GM23248 (cell line): ENCODE measurements around the gene CCL27. TPM values are rescaled to one million over a fixed set of nuclear protein-coding genes. Genes with fewer than 3 reads are reported as not detected.
A peak's percentile ranks its signal among the peaks of the same experiment; 100 is the strongest.

ENCODE experiments used
- DNase-seq: peaks from one replicate; pipeline ENCODE4 v3.0.0-alpha.2; 2015
- H2AFZ ChIP-seq: fragments of 200-600 bp; sonication (generic); 2 replicates; pipeline ENCODE4 v1.6.1; 2016; ENCODE audit warnings: antibody characterized with exemption
- H3F3A ChIP-seq: fragments of 200-600 bp; sonication (generic); 2 replicates; pipeline ENCODE4 v1.6.1; 2016; ENCODE audit warnings: mild to moderate bottlenecking, antibody characterized with exemption, mixed run types; ENCODE audit not compliant: insufficient read depth
- H3K27ac ChIP-seq: fragments of 200-600 bp; sonication (generic); 2 replicates; pipeline ENCODE4 v1.5.1; 2016; ENCODE audit warnings: mild to moderate bottlenecking
- H3K27me3 ChIP-seq: fragments of 200-600 bp; sonication (generic); replicated peaks from 2 replicates; pipeline ENCODE4 v1.6.1; 2016; ENCODE audit warnings: mild to moderate bottlenecking; ENCODE audit not compliant: insufficient read depth
- H3K36me3 ChIP-seq: fragments of 200-600 bp; sonication (generic); 2 replicates; pipeline ENCODE4 v1.6.1; 2016; ENCODE audit warnings: low read depth, mild to moderate bottlenecking
- H3K4me1 ChIP-seq: fragments of 200-600 bp; sonication (generic); 2 replicates; pipeline ENCODE4 v1.6.1; 2016; ENCODE audit warnings: mild to moderate bottlenecking; ENCODE audit not compliant: insufficient read depth
- H3K4me2 ChIP-seq: fragments of 200-600 bp; sonication (generic); one replicate; pipeline ENCODE4 v1.6.1; 2016; ENCODE audit warnings: mild to moderate bottlenecking; ENCODE audit not compliant: unreplicated experiment
- H3K4me3 ChIP-seq: fragments of 200-600 bp; sonication (generic); 2 replicates; pipeline ENCODE4 v1.5.1; 2016; ENCODE audit warnings: mild to moderate bottlenecking
- H3K79me2 ChIP-seq: fragments of 200-600 bp; sonication (generic); 2 replicates; pipeline ENCODE4 v1.6.1; 2016; ENCODE audit warnings: mild to moderate bottlenecking; ENCODE audit not compliant: insufficient read depth
- H3K9ac ChIP-seq: fragments of 200-600 bp; sonication (generic); 2 replicates; pipeline ENCODE4 v1.6.1; 2016; ENCODE audit warnings: mild to moderate bottlenecking
- H3K9me2 ChIP-seq: fragments of 200-600 bp; sonication (generic); 2 replicates; pipeline ENCODE4 v1.6.1; 2016; ENCODE audit warnings: mixed run types, mild to moderate bottlenecking, moderate library complexity; ENCODE audit not compliant: insufficient read depth
- H3K9me3 ChIP-seq: fragments of 200-600 bp; sonication (generic); one replicate; pipeline ENCODE4 v1.6.1; 2017; ENCODE audit warnings: low read depth
- H4K20me1 ChIP-seq: fragments of 200-600 bp; sonication (generic); 2 replicates; pipeline ENCODE4 v1.6.0; 2016; ENCODE audit not compliant: insufficient read depth
- EZH2 ChIP-seq: fragments of 200-600 bp; sonication (generic); IDR thresholded peaks from 2 replicates; pipeline ENCODE4 v1.6.1; 2018; ENCODE audit warnings: antibody characterized with exemption, mild to moderate bottlenecking; ENCODE audit not compliant: insufficient read depth, poor library complexity, severe bottlenecking
- EZH2phosphoT487 ChIP-seq: fragments of 200-600 bp; sonication (generic); IDR thresholded peaks from 2 replicates; pipeline ENCODE4 v1.6.1; 2018; ENCODE audit warnings: antibody characterized with exemption, moderate library complexity, mild to moderate bottlenecking, low read depth; ENCODE audit not compliant: insufficient read depth
- WGBS, 2 experiments: methylation state at CpG; one replicate each; pipeline ENCODE4 v1.1.6; 2015 to 2017; ENCODE audit warnings: low lambda C conversion rate in 2 of 2, low coverage in 1 of 2; ENCODE audit errors: missing lambda C conversion rate in 2 of 2; 5-methylcytosine and 5-hydroxymethylcytosine counted together
- in situ Hi-C: fragments of 300-500 bp; cut with MboI; formaldehyde crosslinking; loops from 2 replicates; pipeline ENCODE4 v1.15.0; 2020
- polyA plus RNA-seq: library from polyadenylated mRNA; unstranded; fragments of >200 nt; fragmentation: Nextera tagmentation; extraction: Ambion mirVana; gene quantifications from 2 replicates; pipeline ENCODE4 v1.2.1, GENCODE V29; 2016
- total RNA-seq: library from RNA; depleted of rRNA; stranded (reverse); fragments of >200 nt; shearing (Covaris generic); gene quantifications from 2 replicates; pipeline ENCODE4 v1.2.3, GENCODE V29; 2014

CCL27 gene
- total and polyA plus RNA-seq, 2 experiments from 2014 or later: 0.50 TPM; not detected in 1

- no peak for TF ChIP-seq EZH2
- TF ChIP-seq EZH2phosphoT487: no peak
- Histone ChIP-seq H3K4me2 (peak overlapping the region; percentile 93), H3K9me2 (no peaks in the 10 kb centered on the region), H3K27me3 (no peaks in the 10 kb centered on the region), H3K9ac (peak overlapping the region; percentile 93), H3F3A (peaks cover 15% of the 10 kb centered on the region; the same call in 1 of the 2 replicates), H3K4me1 (peaks cover 7% of the 10 kb centered on the region; the same call in 1 of the 2 replicates), H2AFZ (peak overlapping the region; percentile 91), H3K79me2 (peaks cover 25% of the 10 kb centered on the region), H4K20me1 (no peaks in the 10 kb centered on the region), H3K27ac (peak overlapping the region; percentile 95), H3K36me3 (no peaks in the 10 kb centered on the region), H3K4me3 (peak overlapping the region; percentile 93), H3K9me3 (no peaks in the 10 kb centered on the region)
- peak; percentile 98 for DNase-seq
- in situ Hi-C loops: no loop called here
- WGBS, 2 experiments: 1 to 3% methylated on average over 28 to 55 of the region's 55 CpGs
Measured at GRCh38 chr9:34665381-34666250, 3.2 kb upstream of the CCL27 start.

- H3K36me3 ChIP-seq: no peaks in the 10 kb centered on the region
- TF ChIP-seq EZH2 (no peak), EZH2phosphoT487 (no peak)
- 0 to 1% methylated on average over 18 to 23 of the region's 26 CpGs for WGBS, 2 experiments
- no peaks in the 10 kb centered on the region for H3K9me2 ChIP-seq
- peak overlapping the region; percentile 78 for H3K4me2 ChIP-seq
- peak overlapping the region; percentile 85 for H2AFZ ChIP-seq
- H3K4me3 ChIP-seq: peak overlapping the region; percentile 70
- DNase-seq: no peak
- H3K9me3 ChIP-seq: no peaks in the 10 kb centered on the region
- in situ Hi-C loops: no loop called here
- no peaks in the 10 kb centered on the region for H4K20me1 ChIP-seq
- H3K4me1 ChIP-seq: peaks cover 7% of the 10 kb centered on the region; the same call in 1 of the 2 replicates
- H3K9ac ChIP-seq: peak overlapping the region; percentile 93
- H3K27ac ChIP-seq: peak overlapping the region; percentile 70
- H3K79me2 ChIP-seq: peaks cover 25% of the 10 kb centered on the region
- H3F3A ChIP-seq: peaks cover 15% of the 10 kb centered on the region; the same call in 1 of the 2 replicates
- H3K27me3 ChIP-seq: no peaks in the 10 kb centered on the region
Measured at GRCh38 chr9:34665067-34665380, 2.6 kb upstream of the CCL27 start.

- peak overlapping the region; percentile 85 for H2AFZ ChIP-seq
- H3K79me2 ChIP-seq: peaks cover 25% of the 10 kb centered on the region
- DNase-seq: peak; percentile 90
- H3K9me3 ChIP-seq: no peaks in the 10 kb centered on the region
- peak overlapping the region; percentile 78 for H3K4me2 ChIP-seq
- no peaks in the 10 kb centered on the region for H3K36me3 ChIP-seq
- peak overlapping the region; percentile 93 for H3K9ac ChIP-seq
- no peak for TF ChIP-seq EZH2phosphoT487
- no peak for TF ChIP-seq EZH2
- no peaks in the 10 kb centered on the region for H3K9me2 ChIP-seq
- H3K4me3 ChIP-seq: peak overlapping the region; percentile 70
- H3K4me1 ChIP-seq: peaks cover 7% of the 10 kb centered on the region; the same call in 1 of the 2 replicates
- peak overlapping the region; percentile 70 for H3K27ac ChIP-seq
- H3F3A ChIP-seq: peaks cover 15% of the 10 kb centered on the region; the same call in 1 of the 2 replicates
- 2% methylated on average over 18 of the region's 18 CpGs for WGBS, 2 experiments
- no peaks in the 10 kb centered on the region for H4K20me1 ChIP-seq
- no peaks in the 10 kb centered on the region for H3K27me3 ChIP-seq
- in situ Hi-C loops: no loop called here
Measured at GRCh38 chr9:34664281-34665066, 2.0 kb upstream of the CCL27 start.

GRCh38 chr9:34663303-34663605 is 797 bp upstream of the CCL27 start:
- H3K4me3 ChIP-seq: no peak overlapping the region
- no peaks in the 10 kb centered on the region for H4K20me1 ChIP-seq
- TF ChIP-seq EZH2 (no peak), EZH2phosphoT487 (no peak)
- peaks cover 15% of the 10 kb centered on the region; the same call in 1 of the 2 replicates for H3F3A ChIP-seq
- peaks cover 23% of the 10 kb centered on the region for H3K79me2 ChIP-seq
- DNase-seq: no peak
- H3K9me2 ChIP-seq: no peaks in the 10 kb centered on the region
- H2AFZ ChIP-seq: no peak overlapping the region
- H3K27ac ChIP-seq: no peak overlapping the region
- in situ Hi-C loops: no loop called here
- no peaks in the 10 kb centered on the region for H3K9me3 ChIP-seq
- H3K27me3 ChIP-seq: no peaks in the 10 kb centered on the region
- no peak overlapping the region for H3K9ac ChIP-seq
- H3K4me1 ChIP-seq: peaks cover 7% of the 10 kb centered on the region; the same call in 1 of the 2 replicates
- no peak overlapping the region for H3K4me2 ChIP-seq
- no peaks in the 10 kb centered on the region for H3K36me3 ChIP-seq
